BE2C (cell line): ENCODE measurements around the gene LHX5.

ENCODE experiments used
- DNase-seq: peaks from one replicate; pipeline ENCODE4 v3.0.0-alpha.2; 2020
- H3K27me3 ChIP-seq: fragments of 250-450 bp; sonication (Bioruptor Pico); 2 replicates; pipeline ENCODE4 v1.5.1; 2020; ENCODE audit warnings: mild to moderate bottlenecking
- H3K36me3 ChIP-seq: fragments of 250-450 bp; sonication (Bioruptor Pico); 2 replicates; pipeline ENCODE4 v1.5.1; 2020; ENCODE audit warnings: mild to moderate bottlenecking
- H3K4me1 ChIP-seq: fragments of 250-450 bp; sonication (Bioruptor Pico); 2 replicates; pipeline ENCODE4 v1.5.1; 2020
- H3K4me3 ChIP-seq: 2 replicates; pipeline ENCODE4 v1.5.1; 2011; ENCODE audit warnings: low read depth, low read length
- H3K9me3 ChIP-seq: fragments of 250-450 bp; sonication (Bioruptor Pico); 2 replicates; pipeline ENCODE4 v1.5.1; 2020
- CTCF ChIP-seq: IDR thresholded peaks from 2 replicates; pipeline ENCODE4 v1.5.1; 2012; ENCODE audit warnings: mild to moderate bottlenecking, low read depth, low read length

LHX5 gene

DNA sequence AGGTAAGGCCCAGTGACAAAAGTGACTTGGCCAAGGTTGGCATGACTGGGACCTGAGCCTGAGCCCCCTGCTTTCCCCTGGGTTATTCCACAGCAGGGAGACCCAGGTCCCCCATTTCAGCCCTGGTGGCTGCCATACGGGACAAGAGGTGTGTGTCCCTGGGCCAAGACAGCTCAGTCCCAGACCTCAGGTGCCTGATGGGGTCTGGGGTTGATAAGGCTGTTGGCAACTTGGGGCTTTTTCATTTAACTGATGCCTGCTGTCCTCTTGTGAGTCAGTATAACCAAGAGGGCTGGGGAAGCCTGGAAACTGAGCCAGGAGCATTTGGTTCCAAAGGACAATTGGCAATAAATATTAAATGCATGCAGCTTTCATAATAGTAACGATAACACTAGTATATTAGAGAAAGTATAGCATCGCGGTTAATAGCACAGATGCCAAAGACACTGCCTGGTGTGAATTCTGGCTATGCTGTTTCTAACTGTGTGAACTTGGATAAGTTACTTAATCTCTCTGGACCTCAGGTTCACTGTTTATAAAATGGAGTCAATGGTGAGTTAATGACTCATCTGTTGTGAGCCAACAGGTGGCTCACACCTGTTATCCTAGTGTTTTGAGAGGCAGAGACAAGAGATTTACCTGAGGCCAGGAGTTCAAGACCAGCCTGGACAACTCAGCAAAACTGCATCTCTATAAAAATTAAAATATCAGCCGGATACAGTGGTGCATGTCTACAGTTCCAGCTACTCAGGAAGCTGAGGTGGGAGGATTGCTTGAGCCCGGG, 48.6 kb downstream of the LHX5 start:
- Histone ChIP-seq H3K9me3 (no peaks in the 10 kb centered on the region), H3K36me3 (no peaks in the 10 kb centered on the region), H3K4me3 (peak overlapping the region; percentile 67), H3K27me3 (no peaks in the 10 kb centered on the region; the same call in 1 of the 2 replicates), H3K4me1 (no peaks in the 10 kb centered on the region)
- TF ChIP-seq CTCF = no peak
- DNase-seq = no peak

DNA sequence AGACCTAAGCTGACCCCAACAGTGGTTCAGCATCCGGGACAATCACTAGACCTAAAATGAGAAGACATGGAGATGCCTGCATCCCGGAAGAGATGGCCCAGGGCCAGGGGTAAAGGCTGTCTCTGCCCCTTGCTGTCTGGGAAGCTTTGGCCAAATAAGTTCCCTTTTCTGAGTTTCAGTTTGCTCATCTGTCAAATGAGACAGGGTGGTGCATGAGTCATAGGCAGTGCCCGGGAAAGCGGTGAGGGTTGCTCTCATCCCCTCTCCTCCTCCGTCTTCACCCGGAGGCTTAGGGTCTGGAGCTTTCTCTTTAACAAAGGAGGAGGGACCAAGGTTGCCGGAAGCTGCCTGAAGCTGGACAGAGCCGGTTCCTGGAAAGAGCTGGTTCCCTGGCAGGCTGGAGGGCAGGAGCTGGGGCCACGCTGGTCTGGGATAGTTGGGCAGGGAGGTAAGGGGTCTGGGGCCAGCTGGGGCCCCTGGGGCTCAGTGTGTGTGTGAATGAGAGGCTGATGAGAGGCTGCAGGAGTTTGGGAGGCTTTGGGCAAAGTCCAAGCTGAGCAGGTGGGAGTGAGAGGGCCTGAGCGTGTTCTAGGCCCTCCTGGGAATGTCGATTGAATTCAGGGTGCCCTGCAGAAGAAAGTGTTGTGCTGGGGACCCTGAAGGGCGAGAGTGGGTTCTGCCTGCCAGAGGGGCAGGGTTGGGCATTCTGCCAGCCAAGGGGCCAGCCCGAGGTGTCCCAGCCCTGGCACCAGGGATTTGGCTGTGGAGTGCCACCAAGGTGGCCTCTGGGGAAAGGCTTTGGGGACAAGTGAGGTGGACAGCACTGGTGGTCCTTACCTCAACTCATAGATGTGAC, 49.4 kb downstream of the LHX5 start, which contains the start of gene SDSL:
Gene SDSL, plus strand, starts transcription at position 351 of the 856 bp plus-strand sequence. CDS start 5,603 bp downstream, outside the sequence.
- Histone ChIP-seq H3K27me3 (no peaks in the 10 kb centered on the region), H3K4me3 (peak within 1 kb of the TSS; percentile 67), H3K4me1 (no peaks in the 10 kb centered on the region), H3K9me3 (no peaks in the 10 kb centered on the region), H3K36me3 (no peaks in the 10 kb centered on the region)
- no peak for TF ChIP-seq CTCF
- peak; percentile 70 for DNase-seq

DNA sequence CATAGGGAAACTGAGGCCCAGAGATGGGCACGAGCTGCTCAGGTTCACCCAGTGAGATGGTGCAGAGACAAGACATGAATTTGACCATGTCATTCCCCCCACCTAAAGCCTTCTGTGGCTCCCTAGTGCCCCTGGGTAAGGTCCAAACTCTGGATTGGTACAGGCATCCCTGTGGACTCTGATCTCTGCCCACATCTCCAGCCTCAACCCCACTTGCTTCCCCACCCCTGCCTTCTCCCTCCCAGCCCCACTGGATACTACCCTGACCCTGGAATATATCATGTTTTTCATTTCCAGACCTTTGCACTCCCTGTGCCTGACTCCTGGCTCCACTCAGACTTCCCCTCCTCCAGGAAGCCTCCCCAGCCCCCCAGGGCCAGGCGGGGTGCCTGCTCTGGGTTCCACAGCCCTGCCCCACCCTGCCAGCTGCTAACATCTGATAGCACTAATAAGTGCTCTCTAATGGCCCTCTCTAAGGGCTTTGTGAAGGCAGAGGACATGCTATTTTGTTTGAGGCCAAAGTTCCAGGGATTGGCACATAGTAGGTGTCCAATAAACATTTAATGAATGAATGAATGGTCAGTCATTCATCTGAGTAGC, 50.6 kb downstream of the LHX5 start:
- peak; percentile 37 for DNase-seq
- Histone ChIP-seq H3K9me3 (no peaks in the 10 kb centered on the region), H3K4me1 (no peaks in the 10 kb centered on the region), H3K27me3 (no peaks in the 10 kb centered on the region), H3K36me3 (no peaks in the 10 kb centered on the region), H3K4me3 (no peak overlapping the region)
- TF ChIP-seq CTCF = no peak

GRCh38 chr12:113418213-113418879, 53.3 kb downstream of the LHX5 start:
- DNase-seq = no peak
- Histone ChIP-seq H3K27me3 (no peaks in the 10 kb centered on the region), H3K4me1 (no peaks in the 10 kb centered on the region), H3K9me3 (no peaks in the 10 kb centered on the region), H3K4me3 (no peak overlapping the region), H3K36me3 (no peaks in the 10 kb centered on the region)
- no peak for TF ChIP-seq CTCF

- DNase-seq = no peak
These were observed 55.4 kb downstream of the LHX5 start for GRCh38 chr12:113416091-113416754.

More at GRCh38 chr12:113416091-113416754, 55.4 kb downstream of the LHX5 start:
- TF ChIP-seq CTCF = no peak
- Histone ChIP-seq H3K27me3 (no peaks in the 10 kb centered on the region), H3K4me1 (no peaks in the 10 kb centered on the region), H3K4me3 (no peak overlapping the region), H3K9me3 (no peaks in the 10 kb centered on the region), H3K36me3 (no peaks in the 10 kb centered on the region)
